T-helper 2 cell (primary cell): ENCODE results near the gene TCEA2.

Experiments
- DNase-seq, 5 experiments: peaks; one replicate each; pipeline versions ENCODE4 v3.0.0 to v3.0.0-alpha.2; 2012 to 2022
- total RNA-seq, 2 donors: gene quantifications; one replicate each; lab custom pipeline; 2026; lab: John Stamatoyannopoulos, UW

The TCEA2 gene
- total RNA-seq, result 10.3 reads per million in 2 donors

DNA sequence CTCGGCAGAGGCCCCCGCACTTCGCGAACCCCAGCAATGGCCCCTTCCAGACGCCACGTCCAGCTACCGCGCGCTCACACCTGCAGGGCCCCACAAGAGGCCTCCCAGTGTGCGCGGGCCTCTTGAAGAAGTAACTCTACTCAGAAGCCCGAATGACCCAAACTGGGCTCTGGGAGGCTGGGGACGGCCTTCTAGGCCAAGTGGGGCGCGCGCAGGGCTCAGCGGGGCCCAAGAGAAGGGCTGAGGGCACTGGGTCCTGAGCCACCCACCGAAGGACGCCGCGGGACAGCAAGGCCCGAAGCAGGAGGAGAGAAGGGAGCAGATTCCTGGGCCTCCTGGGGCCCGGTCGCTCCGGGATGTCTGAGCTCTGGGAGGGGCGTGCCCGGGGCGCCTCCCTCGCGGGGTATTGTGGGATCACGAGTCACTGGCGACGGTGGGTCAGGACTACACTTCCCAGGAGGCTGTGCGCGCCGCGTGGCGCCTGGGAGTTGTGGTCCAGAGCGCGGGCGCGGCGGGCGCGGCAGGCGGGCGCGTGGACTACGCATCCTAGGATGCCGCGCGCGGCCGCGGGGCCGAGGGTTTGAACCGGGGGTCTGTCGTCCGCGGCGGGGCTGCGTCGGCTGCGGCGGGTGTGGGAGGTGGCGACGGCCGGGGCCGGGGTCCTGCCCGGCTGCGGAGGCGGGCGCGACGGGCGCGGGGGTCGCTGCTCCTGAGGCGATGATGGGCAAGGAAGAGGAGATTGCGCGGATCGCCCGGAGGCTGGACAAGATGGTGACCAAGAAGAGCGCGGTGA, at the start of gene TCEA2:
TCEA2 (plus strand) TSS at position 603 of the 793 bp plus-strand sequence; CDS start at position 718, 115 bp downstream.
- DNase-seq, result peak; percentile 81 to 97 (median 90)

DNA sequence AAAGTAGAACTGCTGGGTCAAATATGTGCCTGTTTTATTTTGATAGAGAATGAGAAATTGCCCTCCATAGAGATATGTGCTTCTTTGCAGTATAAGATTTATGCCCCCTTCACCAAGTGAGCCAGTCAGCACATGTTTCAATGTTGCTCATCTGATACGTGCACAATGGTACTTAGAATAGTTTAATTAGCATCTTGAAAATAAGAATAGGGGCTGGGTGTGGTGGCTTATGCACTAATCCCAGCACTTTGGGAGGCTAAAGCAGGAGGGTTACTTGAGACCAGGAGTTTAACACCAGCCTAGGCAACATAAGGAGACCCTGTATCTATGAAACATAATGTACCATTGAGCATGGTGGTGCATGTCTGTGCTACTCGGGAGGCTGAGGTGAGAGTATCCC, 47.4 kb upstream of the TCEA2 start:
- DNase-seq, result no peak

DNA sequence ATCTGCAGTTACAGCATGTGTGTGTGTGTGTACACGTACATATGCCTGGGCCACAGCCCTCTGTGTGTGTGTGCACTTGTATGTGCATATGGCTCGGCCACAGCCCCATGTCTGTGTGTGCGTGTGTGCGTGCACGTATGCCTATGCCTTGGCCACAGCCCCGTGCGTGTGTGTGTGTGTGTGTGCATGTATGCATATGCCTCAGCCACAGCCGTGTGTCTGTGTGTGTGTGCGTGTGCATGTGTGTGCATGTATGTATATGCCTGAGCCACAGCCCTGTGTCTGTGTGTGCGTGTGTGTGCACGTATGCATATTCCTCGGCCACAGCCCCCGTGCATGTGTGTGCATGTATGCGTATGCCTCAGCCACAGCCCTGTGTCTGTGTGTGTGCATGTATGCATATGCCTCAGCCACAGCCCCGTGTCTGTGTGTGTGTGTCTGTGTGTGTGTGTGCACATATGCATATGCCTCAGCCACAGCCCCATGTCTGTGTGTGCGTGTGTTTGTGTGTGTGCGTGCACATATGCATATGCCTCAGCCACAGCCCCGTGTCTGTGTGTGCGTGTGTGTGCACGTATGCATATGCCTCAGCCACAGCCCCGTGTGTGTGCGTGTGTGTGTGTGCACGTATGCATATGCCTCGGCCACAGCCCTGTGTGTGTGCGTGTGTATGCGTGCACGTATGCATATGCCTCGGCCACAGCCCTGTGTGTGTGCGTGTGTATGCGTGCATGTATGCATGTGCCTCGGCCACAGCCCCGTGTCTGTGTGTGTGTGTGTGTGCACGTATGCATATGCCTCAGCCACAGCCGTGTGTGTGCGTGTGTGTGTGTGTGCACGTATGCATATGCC, 41.6 kb upstream of the TCEA2 start:
- DNase-seq, result no peak

GRCh38 chr20:64022671-64023360, 40.2 kb upstream of the TCEA2 start:
- no peak for DNase-seq

DNA sequence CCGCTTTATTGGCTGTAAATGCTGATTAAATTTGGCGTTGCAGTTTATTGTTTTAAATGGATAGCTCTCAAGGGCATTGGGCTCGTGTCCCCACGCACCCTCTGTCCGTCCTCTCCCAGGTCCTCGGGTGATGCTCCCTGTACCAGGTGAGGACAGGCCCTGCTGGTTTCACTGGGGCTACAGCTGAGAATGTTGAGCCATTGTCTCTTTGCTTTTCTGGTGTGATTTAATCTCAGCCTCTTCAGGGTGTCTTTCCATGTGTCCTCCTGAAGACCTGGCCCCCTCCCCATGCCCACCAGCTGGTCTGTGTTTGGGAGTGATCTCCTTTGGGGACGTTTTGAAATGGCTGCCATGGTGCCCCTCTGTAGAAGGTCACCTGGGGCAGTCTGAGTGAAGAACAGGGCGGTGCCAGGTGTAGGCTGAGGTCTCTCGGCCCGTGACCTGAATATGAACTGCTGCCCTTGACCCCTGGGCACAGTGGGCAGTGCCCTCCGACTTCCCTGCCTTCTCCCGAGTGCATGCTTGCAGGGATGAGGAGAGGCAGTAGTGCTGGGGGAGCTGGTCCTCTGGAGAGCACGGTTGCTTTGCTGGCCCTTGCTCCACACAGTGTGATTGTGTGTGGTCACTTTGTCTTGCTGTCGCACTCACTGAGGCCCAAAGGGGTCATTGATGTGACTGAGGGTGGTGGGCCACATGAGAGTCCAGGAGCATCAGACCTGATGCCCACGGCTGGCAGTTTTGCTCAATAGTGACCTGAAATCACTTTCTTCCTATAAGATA, 39.4 kb upstream of the TCEA2 start:
- DNase-seq, result no peak

DNA sequence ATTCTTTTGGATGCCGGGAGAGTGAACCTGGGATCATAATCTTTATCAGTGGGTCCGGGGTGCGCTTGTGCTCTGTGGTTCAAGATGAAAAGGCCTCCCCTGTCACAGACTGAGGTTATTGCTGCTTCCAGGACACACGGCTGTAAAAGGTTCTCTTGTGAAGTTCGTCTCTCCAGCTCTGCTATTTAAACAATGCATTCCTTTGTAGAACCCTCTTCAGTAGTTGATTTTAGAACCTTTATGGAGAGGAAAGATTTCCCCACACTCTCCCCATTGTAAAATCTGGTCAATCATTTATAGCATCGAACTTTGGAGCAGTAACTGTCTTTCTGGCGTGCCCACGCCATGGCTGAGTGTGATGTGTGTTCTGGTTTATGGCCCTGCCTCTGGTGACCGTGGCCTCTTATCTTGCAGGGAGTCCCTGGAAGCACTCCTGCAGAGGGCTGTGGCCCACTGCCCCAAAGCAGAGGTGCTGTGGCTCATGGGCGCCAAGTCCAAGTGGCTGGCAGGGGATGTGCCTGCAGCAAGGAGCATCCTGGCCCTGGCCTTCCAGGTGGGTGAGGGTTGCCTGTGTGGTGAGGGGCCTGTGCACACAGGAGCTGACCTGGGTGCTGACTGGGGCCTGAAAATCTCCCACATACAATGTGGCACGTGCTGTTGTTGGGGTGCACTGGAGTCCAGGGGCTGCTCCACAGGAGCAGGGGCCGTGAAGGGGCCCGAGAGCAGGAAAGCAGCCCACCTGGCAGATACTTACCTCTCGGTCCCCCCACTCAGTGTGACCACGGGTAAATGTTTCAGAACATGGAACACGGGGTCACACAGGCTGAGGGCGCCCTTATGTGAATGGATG, 38.6 kb upstream of the TCEA2 start:
- DNase-seq, result no peak

GRCh38 chr20:64025101-64025825, 37.7 kb upstream of the TCEA2 start:
- no peak for DNase-seq

DNA sequence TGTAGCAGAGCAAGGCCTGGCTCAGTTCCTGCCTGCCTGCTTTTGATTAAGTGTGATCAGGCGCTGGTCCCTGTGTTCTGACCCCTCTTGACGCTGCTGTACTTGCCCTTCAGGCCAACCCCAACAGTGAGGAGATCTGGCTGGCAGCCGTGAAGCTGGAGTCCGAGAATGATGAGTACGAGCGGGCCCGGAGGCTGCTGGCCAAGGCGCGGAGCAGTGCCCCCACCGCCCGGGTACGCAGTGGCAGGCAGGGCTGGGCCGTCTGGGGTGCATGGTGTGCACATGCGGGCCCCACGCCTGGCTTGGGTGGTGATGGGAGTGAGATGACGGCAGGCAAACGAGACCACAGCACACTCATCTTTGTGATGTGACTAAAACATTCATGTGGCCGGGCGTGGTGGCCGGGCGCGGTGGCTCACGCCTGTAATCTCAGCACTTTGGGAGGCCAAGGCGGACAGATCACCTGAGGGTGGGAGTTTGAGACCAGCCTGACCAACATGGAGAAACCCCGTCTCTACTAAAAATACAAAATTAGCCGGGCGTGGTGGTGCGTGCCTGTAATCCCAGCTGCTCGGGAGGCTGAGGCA, 37.1 kb upstream of the TCEA2 start:
- DNase-seq, result no peak

DNA sequence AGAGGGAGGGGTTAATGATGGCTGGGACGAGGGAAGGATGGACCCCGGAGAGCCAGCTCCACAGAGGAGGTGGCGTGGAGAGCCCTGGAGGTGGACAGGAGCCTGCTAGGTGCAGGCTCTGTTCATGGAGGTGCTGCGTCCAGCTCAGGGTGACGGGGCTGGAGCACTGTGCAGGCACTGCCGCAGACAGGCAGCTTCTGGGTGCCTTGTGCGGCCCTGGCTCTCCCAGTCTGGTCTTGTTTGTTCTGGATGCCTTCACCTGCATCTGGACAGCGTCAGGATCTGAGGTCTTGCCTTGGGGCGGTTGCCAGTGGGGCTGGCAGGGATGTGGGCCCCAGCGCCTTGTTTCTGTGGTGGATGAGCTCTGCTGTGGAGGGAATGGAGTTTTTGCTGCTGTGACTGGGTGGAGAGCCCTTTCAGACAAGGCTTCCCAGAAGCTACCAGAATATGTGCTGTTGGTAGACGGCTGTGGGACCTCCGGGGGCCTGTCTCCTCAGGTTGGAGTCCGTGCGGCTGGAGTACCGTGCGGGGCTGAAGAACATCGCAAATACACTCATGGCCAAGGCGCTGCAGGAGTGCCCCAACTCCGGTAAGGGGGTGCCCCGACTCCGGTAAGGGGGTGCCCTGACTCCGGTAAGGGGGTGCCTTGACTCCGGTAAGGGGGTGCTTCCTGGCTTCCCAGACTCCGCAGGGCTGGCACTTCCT, 34.9 kb upstream of the TCEA2 start:
- DNase-seq, result no peak

GRCh38 chr20:64029293-64030117, 33.5 kb upstream of the TCEA2 start:
- DNase-seq, result no peak

DNA sequence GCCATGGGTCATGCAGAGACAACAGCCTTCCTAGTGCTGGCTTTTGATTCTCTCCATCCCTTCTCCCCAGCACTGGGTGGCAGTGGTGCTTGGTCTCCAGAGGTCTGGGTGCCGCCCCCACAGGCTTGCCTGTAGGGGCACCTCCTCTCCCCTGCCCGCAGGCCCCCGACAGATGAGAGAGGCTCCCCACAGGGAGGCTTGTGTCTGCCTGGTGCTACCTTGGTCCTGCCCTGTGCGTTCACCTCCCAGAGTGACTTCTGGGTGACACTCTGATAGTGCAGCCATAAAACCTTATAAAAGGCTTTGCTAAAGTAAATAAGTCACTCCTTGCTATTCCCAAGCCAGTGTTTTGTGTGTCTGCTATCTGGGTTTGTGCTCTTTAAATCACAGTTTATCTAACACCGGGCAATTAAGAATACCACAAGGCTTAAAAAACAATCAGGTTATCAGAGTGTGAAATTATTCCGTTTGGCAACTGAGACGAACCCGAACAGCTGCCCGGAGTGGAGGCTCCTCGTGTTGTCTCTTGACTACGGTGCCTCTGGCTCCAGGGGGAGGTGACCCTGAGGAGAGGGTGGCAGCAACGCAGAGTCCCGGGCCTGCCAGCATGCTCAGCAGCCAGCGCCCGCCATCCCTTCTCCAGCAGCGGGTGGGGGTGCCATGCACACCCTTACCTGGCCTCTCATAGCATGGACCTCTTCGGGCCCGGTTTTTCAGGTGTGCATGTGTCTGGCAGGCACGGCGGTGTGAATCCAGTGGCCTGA, 32.4 kb upstream of the TCEA2 start:
- DNase-seq, result no peak

- no peak for DNase-seq
These were observed 31.1 kb upstream of the TCEA2 start for GRCh38 chr20:64031822-64032314.

GRCh38 chr20:64032706-64033624, 30.0 kb upstream of the TCEA2 start:
- DNase-seq, result no peak

GRCh38 chr20:64033981-64034493, 29.0 kb upstream of the TCEA2 start:
- DNase-seq, result no peak

- peak in 2 of 5 experiments; percentile 24 to 93 for DNase-seq
These were observed 27.7 kb upstream of the TCEA2 start for GRCh38 chr20:64035066-64035932.
